ENCODE measurements around the gene SCARB1.

- TF ChIP-seq POLR2A (IDR thresholded peaks at IDR 0.05): no peak
- TF ChIP-seq, protein P1, sequence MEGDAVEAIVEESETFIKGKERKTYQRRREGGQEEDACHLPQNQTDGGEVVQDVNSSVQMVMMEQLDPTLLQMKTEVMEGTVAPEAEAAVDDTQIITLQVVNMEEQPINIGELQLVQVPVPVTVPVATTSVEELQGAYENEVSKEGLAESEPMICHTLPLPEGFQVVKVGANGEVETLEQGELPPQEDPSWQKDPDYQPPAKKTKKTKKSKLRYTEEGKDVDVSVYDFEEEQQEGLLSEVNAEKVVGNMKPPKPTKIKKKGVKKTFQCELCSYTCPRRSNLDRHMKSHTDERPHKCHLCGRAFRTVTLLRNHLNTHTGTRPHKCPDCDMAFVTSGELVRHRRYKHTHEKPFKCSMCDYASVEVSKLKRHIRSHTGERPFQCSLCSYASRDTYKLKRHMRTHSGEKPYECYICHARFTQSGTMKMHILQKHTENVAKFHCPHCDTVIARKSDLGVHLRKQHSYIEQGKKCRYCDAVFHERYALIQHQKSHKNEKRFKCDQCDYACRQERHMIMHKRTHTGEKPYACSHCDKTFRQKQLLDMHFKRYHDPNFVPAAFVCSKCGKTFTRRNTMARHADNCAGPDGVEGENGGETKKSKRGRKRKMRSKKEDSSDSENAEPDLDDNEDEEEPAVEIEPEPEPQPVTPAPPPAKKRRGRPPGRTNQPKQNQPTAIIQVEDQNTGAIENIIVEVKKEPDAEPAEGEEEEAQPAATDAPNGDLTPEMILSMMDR (IDR thresholded peaks at IDR 0.05): no peak
- TF ChIP-seq EP300 (IDR thresholded peaks at IDR 0.05): no peak
Measured at GRCh38 chr12:124824195-124824594, 39.5 kb downstream of the SCARB1 start.

Data from tibial nerve (tissue), 4 donors.